ENCODE results near the gene MSI2.

- TF ChIP-seq POLR2A (IDR thresholded peaks at IDR 0.05) (no peak), CTCF (IDR thresholded peaks at IDR 0.05) (no peak)
Measured at GRCh38 chr17:57502811-57503241, 246.5 kb downstream of the MSI2 start.

Measured in right lobe of liver (tissue), 4 donors.